ENCODE data around the gene RAB30. TPM values are rescaled to one million over a fixed set of nuclear protein-coding genes. Genes with fewer than 3 reads are reported as not detected.
A peak's percentile ranks its signal among the peaks of the same experiment; 100 is the strongest.

The RAB30 gene
- total RNA-seq, 1 donor from 2014 or later, result 6.5 TPM

- no peak for ATAC-seq
Observed at GRCh38 chr11:83007909-83008580, 63.7 kb downstream of the RAB30 start.

- no peak for ATAC-seq
Observed at GRCh38 chr11:83007477-83007876, 64.2 kb downstream of the RAB30 start.

- ATAC-seq, result no peak
Observed at GRCh38 chr11:83006877-83007330, 64.8 kb downstream of the RAB30 start.

- peak; percentile 66 for ATAC-seq
Observed at GRCh38 chr11:83004746-83005556, 66.7 kb downstream of the RAB30 start.

GRCh38 chr11:83002522-83002921, 69.2 kb downstream of the RAB30 start:
- ATAC-seq, result no peak

- ATAC-seq, result no peak
Observed at GRCh38 chr11:83002053-83002452, 69.6 kb downstream of the RAB30 start.

GRCh38 chr11:83000381-83000780, 71.3 kb downstream of the RAB30 start:
- ATAC-seq, result no peak

GRCh38 chr11:82999232-82999631, 72.5 kb downstream of the RAB30 start:
- ATAC-seq, result no peak

GRCh38 chr11:82998697-82999096, 73.0 kb downstream of the RAB30 start:
- no peak for ATAC-seq

GRCh38 chr11:82996966-82997606, 74.6 kb downstream of the RAB30 start:
- peak; percentile 71 for ATAC-seq

GRCh38 chr11:82995754-82996398, 75.8 kb downstream of the RAB30 start:
- ATAC-seq, result peak; percentile 34

- ATAC-seq, result no peak
Observed at GRCh38 chr11:82995235-82995634, 76.5 kb downstream of the RAB30 start.

GRCh38 chr11:82994604-82995230, 77.0 kb downstream of the RAB30 start:
- ATAC-seq, result no peak

GRCh38 chr11:82992223-82992622, 79.5 kb downstream of the RAB30 start:
- no peak for ATAC-seq

GRCh38 chr11:82989628-82990404, 81.9 kb downstream of the RAB30 start:
- no peak for ATAC-seq

GRCh38 chr11:82988936-82989627, 82.6 kb downstream of the RAB30 start:
- no peak for ATAC-seq

GRCh38 chr11:82987997-82988396, 83.7 kb downstream of the RAB30 start:
- ATAC-seq, result no peak

GRCh38 chr11:82986446-82986845, 85.3 kb downstream of the RAB30 start:
- ATAC-seq, result no peak

GRCh38 chr11:82981852-82982251, 89.8 kb downstream of the RAB30 start:
- no peak for ATAC-seq

- ATAC-seq, result no peak
Observed at GRCh38 chr11:82980947-82981346, 90.8 kb downstream of the RAB30 start.

GRCh38 chr11:82980292-82980691, 91.4 kb downstream of the RAB30 start:
- peak; percentile 66 for ATAC-seq
